CD14-positive monocyte (primary cell): Measurements from ENCODE around the gene OARD1. TPM values are rescaled to one million over a fixed set of nuclear protein-coding genes. Genes with fewer than 3 reads are reported as not detected.
A peak's percentile ranks its signal among the peaks of the same experiment; 100 is the strongest.

Source experiments
- DNase-seq, 3 donors: peaks; one replicate each; pipeline ENCODE4 v3.0.0-alpha.2; 2011 to 2022
- H2AFZ ChIP-seq: 2 replicates; pipeline ENCODE4 v1.6.0; 2012; ENCODE audit warnings: mild to moderate bottlenecking, low read depth, low read length, inconsistent platforms; ENCODE audit not compliant: insufficient read depth, poor library complexity, severe bottlenecking
- H3K27ac ChIP-seq, 2 donors: 1 replicate in 1 of 2; 2 replicates in 1 of 2; pipeline ENCODE4 v1.5.1; 2012 to 2013; ENCODE audit warnings: low read length in 2 of 2, control low read depth in 1 of 2, inconsistent platforms in 1 of 2, low read depth in 1 of 2, mild to moderate bottlenecking in 1 of 2
- H3K27me3 ChIP-seq, 2 donors: one replicate each; pipeline versions ENCODE4 v1.6.0 to v1.6.1; 2011 to 2013; ENCODE audit warnings: low read length in 2 of 2; ENCODE audit not compliant: control insufficient read depth in 2 of 2, insufficient read depth in 2 of 2
- H3K36me3 ChIP-seq, 2 donors: replicated peaks in 1 of 2; 1 replicate in 1 of 2; 2 replicates in 1 of 2; pipeline versions ENCODE4 v1.5.1 to v1.6.1; 2012 to 2013; ENCODE audit warnings: low read length in 2 of 2, control low read depth in 1 of 2, inconsistent platforms in 1 of 2, mild to moderate bottlenecking in 1 of 2; ENCODE audit not compliant: insufficient read depth in 2 of 2, control insufficient read depth in 1 of 2
- H3K4me1 ChIP-seq, 2 donors: 1 replicate in 1 of 2; 2 replicates in 1 of 2; pipeline versions ENCODE4 v1.5.1 to v1.6.1; 2012 to 2013; ENCODE audit warnings: low read length in 2 of 2, control low read depth in 1 of 2, inconsistent platforms in 1 of 2, mild to moderate bottlenecking in 1 of 2, moderate library complexity in 1 of 2; ENCODE audit not compliant: insufficient read depth in 2 of 2, control insufficient read depth in 1 of 2
- H3K4me2 ChIP-seq: replicated peaks from 2 replicates; pipeline ENCODE3; 2012; ENCODE audit warnings: low read length, moderate library complexity, mild to moderate bottlenecking; ENCODE audit not compliant: poor library complexity, severe bottlenecking; ENCODE audit errors: extremely low read depth
- H3K4me3 ChIP-seq, 3 experiments: fragments of 200-600 bp in 1 of 3; sonication (generic) in 1 of 3; replicated peaks in 1 of 3; 1 replicate in 2 of 3; 2 replicates in 1 of 3; pipeline ENCODE4 v1.5.1; 2011 to 2013; ENCODE audit warnings: low read length in 3 of 3, mild to moderate bottlenecking in 3 of 3, control low read depth in 2 of 3, low read depth in 2 of 3, inconsistent platforms in 1 of 3, moderate library complexity in 1 of 3
- H3K79me2 ChIP-seq: 2 replicates; pipeline ENCODE4 v1.6.0; 2012; ENCODE audit warnings: mild to moderate bottlenecking, control low read depth, inconsistent platforms, low read length, moderate library complexity; ENCODE audit not compliant: insufficient read depth
- H3K9ac ChIP-seq: 2 replicates; pipeline ENCODE4 v1.6.0; 2017; ENCODE audit warnings: low read length, mild to moderate bottlenecking; ENCODE audit not compliant: insufficient read depth, poor library complexity, severe bottlenecking
- H3K9me3 ChIP-seq, 2 donors: replicated peaks in 1 of 2; 1 replicate in 1 of 2; 2 replicates in 1 of 2; pipeline versions ENCODE4 v1.5.1 to v1.6.1; 2012 to 2013; ENCODE audit warnings: low read length in 2 of 2, control low read depth in 1 of 2; ENCODE audit not compliant: control insufficient read depth in 1 of 2, insufficient read depth in 1 of 2
- H4K20me1 ChIP-seq: 2 replicates; pipeline ENCODE4 v1.6.0; 2012; ENCODE audit warnings: mild to moderate bottlenecking, low read length, control low read depth, moderate library complexity; ENCODE audit not compliant: insufficient read depth
- H3K27ac Mint-ChIP-seq, 7 donors: one replicate each; pipeline ENCODE4 v1.8.0; 2020; ENCODE audit warnings: mild to moderate bottlenecking in 7 of 7, mixed read lengths in 7 of 7, moderate library complexity in 6 of 7, inconsistent platforms in 2 of 7
- H3K27me3 Mint-ChIP-seq, 3 donors: one replicate each; pipeline ENCODE4 v1.8.0; 2021 to 2022; ENCODE audit warnings: low read depth in 3 of 3, mild to moderate bottlenecking in 3 of 3, mixed read lengths in 3 of 3, moderate library complexity in 3 of 3, inconsistent platforms in 1 of 3
- H3K36me3 Mint-ChIP-seq, 2 donors: one replicate each; pipeline ENCODE4 v1.8.0; 2020; ENCODE audit warnings: mixed read lengths in 2 of 2, inconsistent platforms in 1 of 2, mild to moderate bottlenecking in 1 of 2
- H3K4me1 Mint-ChIP-seq: one replicate; pipeline ENCODE4 v1.8.0; 2020; ENCODE audit warnings: mild to moderate bottlenecking, mixed read lengths
- H3K4me3 Mint-ChIP-seq, 2 donors: one replicate each; pipeline ENCODE4 v1.8.0; 2020; ENCODE audit warnings: mild to moderate bottlenecking in 2 of 2, mixed read lengths in 2 of 2, moderate library complexity in 1 of 2
- H3K9me3 Mint-ChIP-seq, 7 donors: one replicate each; pipeline ENCODE4 v1.8.0; 2020 to 2022; ENCODE audit warnings: mixed read lengths in 7 of 7, mild to moderate bottlenecking in 6 of 7, moderate library complexity in 6 of 7, inconsistent platforms in 2 of 7
- WGBS: methylation state at CpG from one replicate; pipeline ENCODE4 v1.1.5; 2013; ENCODE audit warnings: missing lambda C conversion rate; ENCODE audit not compliant: insufficient coverage; 5-methylcytosine and 5-hydroxymethylcytosine counted together
- intact Hi-C, 2 donors: fragments of 100-400 bp; cut with micrococcal nuclease; formaldehyde crosslinking; loops; one replicate each; pipeline versions ENCODE4 v1.15.0 to v1.15.1; 2023
- polyA plus RNA-seq, 3 donors: library from polyadenylated mRNA; depleted of rRNA in 1 of 3; unstranded in 2 of 3; stranded (reverse) in 1 of 3; fragments of 300-500 nt in 2 of 3; fragments of >200 nt in 1 of 3; fragmentation: Illumina TruSeq in 2 of 3; gene quantifications; 1 replicate in 2 of 3; 2 replicates in 1 of 3; pipeline ENCODE4 v1.2.3, GENCODE V29; 2012 to 2021
- TF ChIP-seq, protein P1 (sequence below): fragments of 200-600 bp; IDR thresholded peaks from one replicate; pipeline ENCODE4 v1.8.0; 2022; ENCODE audit warnings: antibody characterized with exemption, mild to moderate bottlenecking

OARD1 gene
- polyA plus RNA-seq, 3 donors: 6.5 to 23.6 (median 16.8) TPM

DNA sequence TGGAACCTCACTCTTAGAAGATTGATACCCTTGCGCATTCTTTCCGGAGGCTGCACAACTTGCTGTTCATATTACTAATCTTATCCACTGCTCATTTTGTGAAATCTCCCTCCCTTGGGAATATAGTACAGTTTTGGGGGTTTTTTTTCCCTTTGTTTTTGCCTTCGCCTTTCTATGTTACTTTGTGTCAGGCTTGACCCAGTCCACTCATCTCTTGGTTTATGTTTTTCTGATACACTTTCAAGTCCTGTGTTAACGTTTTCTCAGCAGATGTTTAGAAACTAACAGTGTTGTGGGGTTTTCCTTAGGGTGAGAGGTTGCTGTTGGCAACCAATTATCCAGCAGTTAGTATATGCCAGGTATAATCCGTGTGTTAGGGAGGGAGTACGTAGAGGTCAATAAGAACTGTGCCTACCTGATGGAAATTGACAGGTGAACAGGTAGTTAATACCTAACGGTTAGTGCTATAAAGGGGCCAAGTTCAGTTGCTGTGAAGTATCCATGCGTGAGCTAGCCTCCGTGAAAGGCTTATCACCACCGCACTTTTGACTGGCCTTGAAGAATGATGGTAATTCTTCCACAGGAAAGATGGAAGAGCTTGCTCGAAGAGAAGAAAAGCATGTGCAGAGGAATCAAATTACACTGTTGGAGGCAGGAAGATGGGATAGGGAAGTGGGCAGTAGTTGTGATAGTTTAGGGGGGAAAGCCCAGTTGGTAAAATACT, 2.0 kb upstream of the OARD1 start:
- peaks cover 68% of the 10 kb centered on the region for H3K79me2 ChIP-seq
- Mint-ChIP-seq H3K4me1 (peaks cover 31% of the 10 kb centered on the region), H3K4me3 (peak overlapping the region; percentile 86 to 92), H3K27ac (peak overlapping the region; percentile 94 to 97 (median 96)), H3K27me3 (no peaks in the 10 kb centered on the region), H3K36me3 (peaks cover 17 to 20% of the 10 kb centered on the region in 2 donors), H3K9me3 (no peaks in the 10 kb centered on the region)
- intact Hi-C loops: loop anchor here (5.0 to 10.0 kb wide), 3 partner anchors 108 to 661 kb away; partner anchors contain the start of gene TFEB (in 1 of the 2)
- H3K27ac ChIP-seq: peak overlapping the region; percentile 96 to 98
- peaks cover 5 to 22% of the 10 kb centered on the region in 2 donors for H3K36me3 ChIP-seq
- TF ChIP-seq, protein P1, sequence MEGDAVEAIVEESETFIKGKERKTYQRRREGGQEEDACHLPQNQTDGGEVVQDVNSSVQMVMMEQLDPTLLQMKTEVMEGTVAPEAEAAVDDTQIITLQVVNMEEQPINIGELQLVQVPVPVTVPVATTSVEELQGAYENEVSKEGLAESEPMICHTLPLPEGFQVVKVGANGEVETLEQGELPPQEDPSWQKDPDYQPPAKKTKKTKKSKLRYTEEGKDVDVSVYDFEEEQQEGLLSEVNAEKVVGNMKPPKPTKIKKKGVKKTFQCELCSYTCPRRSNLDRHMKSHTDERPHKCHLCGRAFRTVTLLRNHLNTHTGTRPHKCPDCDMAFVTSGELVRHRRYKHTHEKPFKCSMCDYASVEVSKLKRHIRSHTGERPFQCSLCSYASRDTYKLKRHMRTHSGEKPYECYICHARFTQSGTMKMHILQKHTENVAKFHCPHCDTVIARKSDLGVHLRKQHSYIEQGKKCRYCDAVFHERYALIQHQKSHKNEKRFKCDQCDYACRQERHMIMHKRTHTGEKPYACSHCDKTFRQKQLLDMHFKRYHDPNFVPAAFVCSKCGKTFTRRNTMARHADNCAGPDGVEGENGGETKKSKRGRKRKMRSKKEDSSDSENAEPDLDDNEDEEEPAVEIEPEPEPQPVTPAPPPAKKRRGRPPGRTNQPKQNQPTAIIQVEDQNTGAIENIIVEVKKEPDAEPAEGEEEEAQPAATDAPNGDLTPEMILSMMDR: no peak
- DNase-seq: peak in 1 of 3 donors; percentile 27
- 17% methylated on average over 9 of the region's 11 CpGs for WGBS
- no peaks in the 10 kb centered on the region for H3K9me3 ChIP-seq
- peaks cover 18 to 27% of the 10 kb centered on the region in 2 donors for H3K4me1 ChIP-seq
- H2AFZ ChIP-seq: peak overlapping the region; percentile 67
- H4K20me1 ChIP-seq: peaks cover 31% of the 10 kb centered on the region
- H3K4me3 ChIP-seq: peak overlapping the region; percentile 80 to 88 (median 88)
- peak overlapping the region; percentile 99 for H3K9ac ChIP-seq
- H3K27me3 ChIP-seq: no peaks in the 10 kb centered on the region
- H3K4me2 ChIP-seq: peak overlapping the region; percentile 83

DNA sequence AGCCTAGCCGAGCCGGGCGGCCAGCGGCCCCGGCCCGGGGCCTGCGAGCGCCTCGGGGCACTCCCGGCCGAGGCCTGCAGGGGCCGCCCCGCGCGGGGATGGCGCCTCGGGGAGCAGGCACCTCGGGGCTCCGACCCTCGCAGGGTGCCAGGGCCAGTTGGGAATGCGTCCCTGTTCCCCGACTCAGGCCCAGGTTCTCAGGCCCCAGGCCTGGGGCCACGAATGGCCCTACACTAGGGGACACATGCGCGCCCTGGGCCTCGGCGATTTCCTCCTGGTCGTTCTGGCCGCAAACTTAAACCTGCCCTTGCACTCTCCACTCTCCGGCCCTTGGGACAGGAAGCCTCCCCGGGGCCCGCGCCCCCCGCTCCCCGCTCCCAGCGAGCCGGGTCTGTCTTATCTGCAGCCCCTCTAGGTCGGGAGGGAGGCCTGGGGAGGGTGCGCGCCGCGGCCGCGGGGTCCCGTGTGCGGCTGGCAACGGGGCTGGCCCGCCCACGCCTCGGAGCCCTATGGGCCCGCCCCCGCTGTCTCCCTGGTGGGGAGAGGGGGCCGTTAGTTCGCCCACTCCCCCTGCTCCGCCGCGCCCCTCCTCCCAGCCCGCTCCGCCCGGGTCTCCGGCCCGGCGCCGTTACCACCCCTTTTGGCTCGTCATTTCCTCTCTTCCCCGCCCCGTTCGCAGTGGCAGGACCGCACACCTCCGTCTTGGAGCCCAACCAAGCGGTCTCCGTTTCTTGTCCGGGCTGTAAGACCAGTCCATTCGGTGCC, 1.2 kb upstream of the OARD1 start:
- H3K9me3 ChIP-seq: no peaks in the 10 kb centered on the region
- peak overlapping the region; percentile 96 to 98 for H3K27ac ChIP-seq
- under 1% methylated on average over 72 of the region's 74 CpGs for WGBS
- H3K36me3 ChIP-seq: peaks cover 4 to 22% of the 10 kb centered on the region in 2 donors
- intact Hi-C loops: loop anchor here (5.0 to 10.0 kb wide), 3 partner anchors 109 to 661 kb away; partner anchors contain the start of gene TFEB (in 1 of the 2)
- H3K4me2 ChIP-seq: peak overlapping the region; percentile 83
- peaks cover 29% of the 10 kb centered on the region for H3K4me1 Mint-ChIP-seq
- TF ChIP-seq, protein P1: peak; percentile 72
- H3K27me3 ChIP-seq: no peaks in the 10 kb centered on the region
- peaks cover 19 to 20% of the 10 kb centered on the region in 2 donors for H3K36me3 Mint-ChIP-seq
- H3K4me1 ChIP-seq: peaks cover 18 to 27% of the 10 kb centered on the region in 2 donors
- peak; percentile 60 to 76 (median 67) for DNase-seq
- H3K4me3 Mint-ChIP-seq: peak overlapping the region; percentile 86 to 92
- H3K4me3 ChIP-seq: peak overlapping the region; percentile 80 to 88 (median 88)
- H4K20me1 ChIP-seq: peaks cover 24% of the 10 kb centered on the region
- peak overlapping the region; percentile 67 for H2AFZ ChIP-seq
- H3K79me2 ChIP-seq: peaks cover 61% of the 10 kb centered on the region
- no peaks in the 10 kb centered on the region for H3K27me3 Mint-ChIP-seq
- H3K27ac Mint-ChIP-seq: peak overlapping the region; percentile 94 to 99 (median 96)
- H3K9ac ChIP-seq: peak overlapping the region; percentile 99
- H3K9me3 Mint-ChIP-seq: no peaks in the 10 kb centered on the region
